NK-92 (cell line): Measurements from ENCODE around the gene CRTAC1.

Experiments used
- DNase-seq: peaks from one replicate; lab custom pipeline; 2025; ENCODE audit not compliant: unreplicated experiment; lab: John Stamatoyannopoulos, UW

Gene CRTAC1

GRCh38 chr10:97975598-97975997 lies 54.8 kb downstream of the CRTAC1 start:
- DNase-seq: no peak

GRCh38 chr10:97974526-97975525 lies 55.6 kb downstream of the CRTAC1 start:
- DNase-seq: no peak

GRCh38 chr10:97974100-97974499 lies 56.3 kb downstream of the CRTAC1 start:
- DNase-seq: no peak

- DNase-seq: no peak
Measured at GRCh38 chr10:97969538-97970079, 60.8 kb downstream of the CRTAC1 start.

- DNase-seq: no peak
Measured at GRCh38 chr10:97964748-97965147, 65.7 kb downstream of the CRTAC1 start.

- no peak for DNase-seq
Measured at GRCh38 chr10:97961945-97962344, 68.5 kb downstream of the CRTAC1 start.

- DNase-seq: no peak
Measured at GRCh38 chr10:97960269-97961056, 70.0 kb downstream of the CRTAC1 start.

GRCh38 chr10:97949462-97949861 lies 81.0 kb downstream of the CRTAC1 start:
- no peak for DNase-seq

GRCh38 chr10:97948822-97949221 lies 81.6 kb downstream of the CRTAC1 start:
- no peak for DNase-seq

GRCh38 chr10:97944772-97945171 lies 85.6 kb downstream of the CRTAC1 start:
- no peak for DNase-seq

- no peak for DNase-seq
Measured at GRCh38 chr10:97943294-97943693, 87.1 kb downstream of the CRTAC1 start.

- DNase-seq: no peak
Measured at GRCh38 chr10:97940534-97940933, 89.9 kb downstream of the CRTAC1 start.

GRCh38 chr10:97939446-97939990 lies 90.9 kb downstream of the CRTAC1 start:
- DNase-seq: no peak

GRCh38 chr10:97937928-97938327 lies 92.5 kb downstream of the CRTAC1 start:
- DNase-seq: no peak

GRCh38 chr10:97937054-97937453 lies 93.4 kb downstream of the CRTAC1 start:
- DNase-seq: no peak

- DNase-seq: no peak
Measured at GRCh38 chr10:97936126-97936525, 94.3 kb downstream of the CRTAC1 start.

- no peak for DNase-seq
Measured at GRCh38 chr10:97932932-97933530, 97.4 kb downstream of the CRTAC1 start.

- no peak for DNase-seq
Measured at GRCh38 chr10:97931041-97931440, 99.4 kb downstream of the CRTAC1 start.

GRCh38 chr10:97928897-97929296 lies 101.5 kb downstream of the CRTAC1 start:
- DNase-seq: no peak

- DNase-seq: no peak
Measured at GRCh38 chr10:97927622-97928021, 102.8 kb downstream of the CRTAC1 start.

GRCh38 chr10:97926055-97926454 lies 104.4 kb downstream of the CRTAC1 start:
- DNase-seq: no peak
